Measurements from ENCODE around the gene COL23A1.
A peak's percentile ranks its signal among the peaks of the same experiment; 100 is the strongest.

The COL23A1 gene

DNA sequence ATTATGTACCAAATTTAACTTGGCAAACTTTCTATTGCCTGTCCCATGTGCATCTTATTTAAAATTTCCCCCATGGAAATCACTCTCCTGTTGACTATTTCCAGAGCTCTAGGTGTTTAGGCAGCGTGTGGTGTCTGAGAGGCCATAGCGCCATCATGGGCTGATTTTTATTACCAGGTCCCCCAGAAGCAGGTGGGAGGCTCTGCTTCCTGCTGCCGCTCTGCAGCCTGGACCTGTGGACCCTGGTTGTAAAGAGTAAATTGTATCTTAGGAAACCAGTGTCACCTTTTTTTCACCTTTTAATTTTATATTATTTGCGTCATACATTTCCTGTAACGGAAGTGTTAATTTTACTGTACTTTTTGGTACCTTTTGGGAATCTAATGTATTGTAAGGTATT, 379.5 kb downstream of the COL23A1 start:
- no peak overlapping the region for H3K27ac ChIP-seq (ENCODE audit: low read length)
- peaks cover 7% of the 10 kb centered on the region for H3K4me1 ChIP-seq (ENCODE audit: control insufficient read depth, low read depth, low read length)
- no peak overlapping the region for H3K9ac ChIP-seq (ENCODE audit: low read length)
- no peaks in the 10 kb centered on the region for H3K9me3 ChIP-seq (ENCODE audit: control insufficient read depth, low read depth, low read length)
- no peak overlapping the region for H3K4me3 ChIP-seq (ENCODE audit: low read length)
- H3K27me3 ChIP-seq (ENCODE audit: control insufficient read depth, insufficient read depth, low read length) = no peaks in the 10 kb centered on the region
- H3K36me3 ChIP-seq (ENCODE audit: control insufficient read depth, low read depth, low read length) = peaks cover 98% of the 10 kb centered on the region

DNA sequence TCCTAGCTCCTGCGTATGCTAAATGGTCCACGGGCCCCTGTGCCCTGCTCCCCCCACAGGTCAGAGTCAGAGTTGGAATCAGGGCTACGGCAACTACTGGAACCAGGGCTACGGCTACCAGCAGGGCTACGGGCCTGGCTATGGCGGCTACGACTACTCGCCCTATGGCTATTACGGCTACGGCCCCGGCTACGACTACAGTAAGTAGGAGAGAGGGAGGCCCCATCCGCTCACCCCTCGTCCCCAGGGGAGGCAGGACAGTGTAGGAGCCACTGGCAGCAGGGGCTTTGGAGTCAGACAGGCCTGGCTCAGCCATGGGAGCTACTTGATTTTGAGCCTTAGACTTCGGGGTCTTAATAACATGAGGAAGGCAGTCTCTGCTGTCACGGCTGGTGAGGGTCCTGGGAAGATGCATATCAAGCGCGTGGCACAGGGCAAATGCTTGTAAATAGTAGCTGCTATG, 380.1 kb downstream of the COL23A1 start:
- H3K4me1 ChIP-seq (ENCODE audit: control insufficient read depth, low read depth, low read length) = peaks cover 7% of the 10 kb centered on the region

DNA sequence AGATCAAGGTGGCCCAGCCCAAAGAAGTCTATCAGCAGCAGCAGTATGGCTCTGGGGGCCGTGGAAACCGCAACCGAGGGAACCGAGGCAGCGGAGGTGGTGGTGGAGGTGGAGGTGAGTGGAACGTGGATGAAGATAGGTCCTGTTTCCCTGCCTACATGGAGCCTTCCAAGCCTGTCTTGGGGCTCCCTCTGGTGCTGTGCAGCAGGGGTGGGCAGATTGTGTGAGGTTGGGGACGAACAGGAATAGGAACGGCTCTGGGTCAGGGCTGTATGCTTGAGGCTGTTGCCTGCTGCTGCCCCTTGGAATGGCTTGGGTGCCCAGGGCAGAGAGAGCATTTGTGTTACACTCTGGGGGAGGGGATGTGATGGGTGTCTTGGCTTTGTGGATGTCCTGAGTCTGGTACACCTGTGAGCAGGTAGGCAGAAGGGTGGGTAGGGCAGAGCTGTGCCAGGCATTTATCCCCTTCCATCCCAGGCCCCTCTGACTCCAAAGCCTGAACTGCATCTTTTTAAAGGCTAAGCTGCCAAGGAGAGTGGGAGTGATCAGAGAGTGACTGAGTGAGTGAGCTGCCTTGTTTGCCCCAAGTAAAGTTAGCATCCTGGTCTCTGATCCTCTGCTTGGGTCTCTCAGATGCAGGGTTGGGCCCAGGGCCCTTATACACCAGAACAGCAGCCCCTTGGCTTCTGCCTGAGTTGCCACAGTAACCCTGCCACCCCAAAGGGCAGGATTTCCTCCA, 380.7 kb downstream of the COL23A1 start:
- Histone ChIP-seq H3K4me1 (ENCODE audit: control insufficient read depth, low read depth, low read length) (peaks cover 7% of the 10 kb centered on the region), H3K9me3 (ENCODE audit: control insufficient read depth, low read depth, low read length) (no peaks in the 10 kb centered on the region), H3K36me3 (ENCODE audit: control insufficient read depth, low read depth, low read length) (peaks cover 92% of the 10 kb centered on the region), H3K9ac (ENCODE audit: low read length) (no peak overlapping the region), H3K4me3 (ENCODE audit: low read length) (no peak overlapping the region), H3K27ac (ENCODE audit: low read length) (no peak overlapping the region), H3K27me3 (ENCODE audit: control insufficient read depth, insufficient read depth, low read length) (no peaks in the 10 kb centered on the region)

More for the DNA sequence above, 380.1 kb downstream of the COL23A1 start:
- Histone ChIP-seq H3K36me3 (ENCODE audit: control insufficient read depth, low read depth, low read length) (peaks cover 98% of the 10 kb centered on the region), H3K27ac (ENCODE audit: low read length) (no peak overlapping the region), H3K4me3 (ENCODE audit: low read length) (no peak overlapping the region), H3K9ac (ENCODE audit: low read length) (no peak overlapping the region), H3K27me3 (ENCODE audit: control insufficient read depth, insufficient read depth, low read length) (no peaks in the 10 kb centered on the region), H3K9me3 (ENCODE audit: control insufficient read depth, low read depth, low read length) (no peaks in the 10 kb centered on the region)

DNA sequence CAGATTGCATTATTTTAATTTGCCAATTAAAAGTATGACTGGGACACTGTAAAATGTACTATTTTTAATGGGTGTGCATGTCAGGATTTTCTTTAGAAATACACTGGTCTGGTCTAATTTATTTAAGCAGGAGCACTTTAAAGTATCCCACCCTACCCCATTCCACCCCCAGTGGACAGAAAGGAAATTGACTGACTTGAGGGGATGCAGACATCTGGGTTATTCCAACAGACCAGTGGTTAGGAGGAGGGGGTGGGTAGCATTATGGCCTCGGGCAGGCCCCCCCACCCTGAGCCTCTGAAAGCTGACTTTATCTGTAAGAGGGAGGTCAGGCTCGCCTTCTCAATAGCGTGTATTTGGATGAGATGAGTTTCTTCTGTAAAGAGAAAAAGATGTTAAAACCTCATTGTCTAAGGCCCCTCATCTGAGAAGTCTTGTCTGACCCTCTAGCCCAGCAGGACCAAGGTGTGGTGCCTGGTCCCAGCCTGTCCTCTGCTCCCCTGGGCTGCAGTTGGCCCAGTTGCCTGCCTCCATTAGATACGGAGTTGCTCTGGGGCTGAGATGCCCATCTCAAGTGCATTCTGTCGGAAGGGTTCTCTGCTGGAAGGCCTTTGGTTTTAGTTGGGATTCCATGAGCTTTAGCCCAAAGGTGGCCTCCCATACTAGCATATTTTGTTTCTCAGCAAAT, 381.5 kb downstream of the COL23A1 start:
- Histone ChIP-seq H3K27me3 (ENCODE audit: control insufficient read depth, insufficient read depth, low read length) (no peaks in the 10 kb centered on the region), H3K9me3 (ENCODE audit: control insufficient read depth, low read depth, low read length) (no peaks in the 10 kb centered on the region), H3K36me3 (ENCODE audit: control insufficient read depth, low read depth, low read length) (peaks cover 84% of the 10 kb centered on the region), H3K4me3 (ENCODE audit: low read length) (no peak overlapping the region), H3K9ac (ENCODE audit: low read length) (no peak overlapping the region), H3K27ac (ENCODE audit: low read length) (no peak overlapping the region), H3K4me1 (ENCODE audit: control insufficient read depth, low read depth, low read length) (peaks cover 7% of the 10 kb centered on the region)

DNA sequence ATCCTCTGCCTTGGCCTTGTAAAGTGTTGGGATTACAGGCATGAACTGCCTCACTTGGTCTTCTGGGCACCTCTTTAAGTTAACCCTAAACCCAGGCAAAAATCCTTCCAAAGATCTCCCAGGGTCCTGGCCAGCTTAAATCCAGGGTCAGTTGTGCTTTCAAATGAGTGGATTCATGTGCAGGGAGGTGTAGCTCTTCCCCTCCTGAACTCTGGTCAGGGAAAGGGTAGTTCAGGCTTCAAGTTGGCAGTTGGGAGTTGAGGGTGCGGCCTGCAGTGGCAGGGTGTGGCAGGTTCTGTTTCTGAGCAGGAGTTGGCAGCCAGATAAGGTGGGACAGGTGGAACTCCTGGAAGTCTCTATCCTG, 382.3 kb downstream of the COL23A1 start:
- Histone ChIP-seq H3K4me3 (ENCODE audit: low read length) (no peak overlapping the region), H3K36me3 (ENCODE audit: control insufficient read depth, low read depth, low read length) (peaks cover 76% of the 10 kb centered on the region), H3K27ac (ENCODE audit: low read length) (no peak overlapping the region), H3K4me1 (ENCODE audit: control insufficient read depth, low read depth, low read length) (peaks cover 7% of the 10 kb centered on the region), H3K27me3 (ENCODE audit: control insufficient read depth, insufficient read depth, low read length) (no peaks in the 10 kb centered on the region), H3K9me3 (ENCODE audit: control insufficient read depth, low read depth, low read length) (no peaks in the 10 kb centered on the region), H3K9ac (ENCODE audit: low read length) (no peak overlapping the region)

DNA sequence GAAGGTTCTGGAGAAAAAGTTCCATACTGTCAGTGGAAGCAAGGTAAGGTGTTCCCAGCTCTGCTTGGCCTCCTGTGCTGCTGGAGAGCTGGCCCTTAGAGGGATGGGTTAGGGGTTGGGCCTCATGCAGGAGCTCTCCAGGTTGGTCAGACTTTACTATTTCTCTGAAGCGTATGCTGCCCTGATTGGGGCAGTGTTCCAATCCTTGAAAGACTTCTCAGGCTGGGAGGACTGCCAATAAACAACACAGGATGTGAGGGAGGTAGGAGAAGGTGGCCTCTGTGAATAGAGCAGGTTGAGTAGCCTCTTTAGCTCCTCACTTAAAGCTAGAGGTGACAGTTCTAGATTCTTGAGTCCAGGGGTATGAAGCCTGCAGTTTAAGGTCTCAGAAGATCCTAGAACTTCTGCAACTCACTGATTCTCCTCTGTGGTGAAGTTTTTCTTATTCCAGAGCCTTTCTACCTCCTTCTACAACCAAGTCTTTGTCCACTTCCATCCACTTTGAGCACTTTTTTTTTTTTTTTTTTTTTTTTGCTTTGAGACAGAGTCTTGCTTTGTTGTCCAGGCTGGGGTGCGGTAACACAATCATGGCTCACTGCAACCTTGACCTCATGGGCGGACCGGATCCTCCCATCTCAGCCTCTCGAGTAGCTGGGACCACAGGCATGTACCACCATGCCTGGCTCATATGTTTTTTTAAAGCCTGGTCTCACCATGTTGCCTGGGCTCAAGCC, 382.8 kb downstream of the COL23A1 start:
- Histone ChIP-seq H3K27ac (ENCODE audit: low read length) (no peak overlapping the region), H3K36me3 (ENCODE audit: control insufficient read depth, low read depth, low read length) (peaks cover 71% of the 10 kb centered on the region)

DNA sequence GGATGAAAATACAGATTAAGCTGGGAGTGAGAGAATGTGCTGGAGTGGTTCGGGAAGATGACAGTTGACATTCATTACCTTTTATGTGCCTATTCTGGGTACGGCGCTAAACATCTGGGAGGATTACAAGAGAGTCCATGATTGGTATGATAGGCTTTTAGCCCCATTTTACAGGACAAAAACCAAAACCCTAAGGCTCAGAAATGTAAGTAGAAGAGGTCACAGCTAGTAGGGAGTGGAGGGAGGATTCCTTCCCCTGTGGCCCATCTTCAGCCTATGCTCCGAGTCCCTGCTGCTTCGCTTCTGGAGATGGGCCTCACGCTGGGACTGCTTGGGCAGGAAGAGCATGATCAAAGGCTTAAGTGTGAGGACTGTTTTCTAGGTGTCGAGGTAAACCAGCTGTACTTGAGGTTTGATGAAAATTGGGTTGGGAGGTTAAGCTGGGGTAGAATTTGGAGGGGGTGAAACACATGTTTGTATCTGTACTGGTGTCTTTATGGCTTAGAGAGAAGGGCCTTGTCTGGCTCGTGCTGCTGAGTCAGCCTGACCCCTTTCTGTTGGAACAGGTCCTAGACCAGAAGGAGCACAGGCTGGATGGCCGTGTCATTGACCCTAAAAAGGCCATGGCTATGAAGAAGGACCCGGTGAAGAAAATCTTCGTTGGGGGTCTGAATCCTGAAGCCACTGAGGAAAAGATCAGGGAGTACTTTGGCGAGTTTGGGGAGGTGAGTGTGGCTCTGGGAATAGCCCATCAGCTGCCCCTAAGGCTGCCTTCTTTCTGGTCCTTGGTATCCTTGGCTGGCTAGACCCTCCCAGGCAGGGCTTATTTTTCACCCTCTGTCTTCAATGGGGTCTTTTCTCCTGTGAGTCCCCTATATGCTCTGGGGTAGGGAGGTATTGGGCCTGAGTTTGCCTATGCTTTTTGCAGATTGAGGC, 383.8 kb downstream of the COL23A1 start:
- H3K9me3 ChIP-seq (ENCODE audit: control insufficient read depth, low read depth, low read length) = no peaks in the 10 kb centered on the region
- H3K27me3 ChIP-seq (ENCODE audit: control insufficient read depth, insufficient read depth, low read length) = no peaks in the 10 kb centered on the region
- H3K36me3 ChIP-seq (ENCODE audit: control insufficient read depth, low read depth, low read length) = peaks cover 62% of the 10 kb centered on the region
- peaks cover 7% of the 10 kb centered on the region for H3K4me1 ChIP-seq (ENCODE audit: control insufficient read depth, low read depth, low read length)
- peak overlapping the region; percentile 100 for H3K4me3 ChIP-seq (ENCODE audit: low read length)
- H3K9ac ChIP-seq (ENCODE audit: low read length) = peak overlapping the region; percentile 93
- no peak overlapping the region for H3K27ac ChIP-seq (ENCODE audit: low read length)

More for the DNA sequence above, 382.8 kb downstream of the COL23A1 start:
- Histone ChIP-seq H3K4me1 (ENCODE audit: control insufficient read depth, low read depth, low read length) (peaks cover 7% of the 10 kb centered on the region), H3K4me3 (ENCODE audit: low read length) (peak overlapping the region; percentile 100), H3K9me3 (ENCODE audit: control insufficient read depth, low read depth, low read length) (no peaks in the 10 kb centered on the region), H3K9ac (ENCODE audit: low read length) (no peak overlapping the region), H3K27me3 (ENCODE audit: control insufficient read depth, insufficient read depth, low read length) (no peaks in the 10 kb centered on the region)

DNA sequence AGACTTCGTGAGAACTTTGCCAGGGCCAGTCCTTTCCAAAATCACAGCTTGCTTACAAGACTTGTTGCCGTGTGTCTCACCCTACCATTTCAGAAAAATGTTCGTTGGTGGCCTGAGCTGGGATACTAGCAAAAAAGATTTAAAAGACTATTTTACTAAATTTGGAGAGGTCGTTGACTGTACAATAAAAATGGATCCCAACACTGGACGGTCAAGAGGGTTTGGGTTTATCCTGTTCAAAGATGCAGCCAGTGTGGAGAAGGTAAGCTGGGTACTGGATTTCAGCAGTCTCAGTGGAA, 384.5 kb downstream of the COL23A1 start:
- Histone ChIP-seq H3K27me3 (ENCODE audit: control insufficient read depth, insufficient read depth, low read length) (no peaks in the 10 kb centered on the region), H3K27ac (ENCODE audit: low read length) (no peak overlapping the region), H3K36me3 (ENCODE audit: control insufficient read depth, low read depth, low read length) (peaks cover 54% of the 10 kb centered on the region), H3K9ac (ENCODE audit: low read length) (peak overlapping the region; percentile 93), H3K4me3 (ENCODE audit: low read length) (peak overlapping the region; percentile 100), H3K4me1 (ENCODE audit: control insufficient read depth, low read depth, low read length) (peaks cover 7% of the 10 kb centered on the region), H3K9me3 (ENCODE audit: control insufficient read depth, low read depth, low read length) (no peaks in the 10 kb centered on the region)

DNA sequence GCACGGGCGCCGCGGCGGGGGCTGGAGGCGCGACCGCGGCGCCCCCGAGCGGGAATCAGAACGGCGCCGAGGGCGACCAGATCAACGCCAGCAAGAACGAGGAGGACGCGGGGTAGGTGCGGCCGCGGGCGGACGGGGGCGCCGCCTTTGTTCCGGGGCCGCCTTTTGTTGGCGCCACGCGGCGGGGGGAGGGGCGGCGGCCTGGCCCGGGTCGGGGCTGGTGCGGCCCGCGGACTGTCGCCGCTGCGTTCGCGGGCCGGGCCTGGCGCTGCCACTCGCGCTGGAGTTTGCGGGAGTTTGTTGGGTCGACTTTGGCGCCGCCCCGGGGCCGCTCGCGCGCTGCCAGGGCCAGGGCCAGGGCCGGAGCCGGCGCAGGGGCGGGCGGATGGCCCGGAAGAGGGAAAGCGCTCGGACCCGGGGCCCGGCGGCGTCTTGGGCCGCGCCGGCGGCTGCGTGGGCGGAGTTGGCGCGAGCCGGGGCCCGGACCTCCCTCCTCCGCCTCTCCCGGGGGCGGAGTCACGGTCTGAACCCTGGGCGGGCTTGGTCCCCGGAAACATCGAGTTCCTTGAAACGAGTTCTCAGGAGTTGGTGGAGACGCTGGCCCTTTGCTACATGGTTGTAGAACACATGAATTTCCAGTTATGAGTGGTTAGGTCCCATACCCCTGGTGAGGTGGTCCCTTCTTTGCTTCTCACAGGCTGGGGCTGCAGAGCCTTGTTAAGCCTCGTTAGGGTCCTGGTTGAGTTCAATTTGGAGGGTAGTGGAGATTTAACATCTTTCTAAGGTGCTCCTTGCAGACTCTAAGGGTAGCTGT, 385.1 kb downstream of the COL23A1 start:
- Histone ChIP-seq H3K9me3 (ENCODE audit: control insufficient read depth, low read depth, low read length) (no peaks in the 10 kb centered on the region), H3K27me3 (ENCODE audit: control insufficient read depth, insufficient read depth, low read length) (no peaks in the 10 kb centered on the region), H3K4me3 (ENCODE audit: low read length) (peak overlapping the region; percentile 100), H3K9ac (ENCODE audit: low read length) (peak overlapping the region; percentile 93), H3K4me1 (ENCODE audit: control insufficient read depth, low read depth, low read length) (peaks cover 7% of the 10 kb centered on the region), H3K27ac (ENCODE audit: low read length) (peak overlapping the region; percentile 43), H3K36me3 (ENCODE audit: control insufficient read depth, low read depth, low read length) (peaks cover 49% of the 10 kb centered on the region)

DNA sequence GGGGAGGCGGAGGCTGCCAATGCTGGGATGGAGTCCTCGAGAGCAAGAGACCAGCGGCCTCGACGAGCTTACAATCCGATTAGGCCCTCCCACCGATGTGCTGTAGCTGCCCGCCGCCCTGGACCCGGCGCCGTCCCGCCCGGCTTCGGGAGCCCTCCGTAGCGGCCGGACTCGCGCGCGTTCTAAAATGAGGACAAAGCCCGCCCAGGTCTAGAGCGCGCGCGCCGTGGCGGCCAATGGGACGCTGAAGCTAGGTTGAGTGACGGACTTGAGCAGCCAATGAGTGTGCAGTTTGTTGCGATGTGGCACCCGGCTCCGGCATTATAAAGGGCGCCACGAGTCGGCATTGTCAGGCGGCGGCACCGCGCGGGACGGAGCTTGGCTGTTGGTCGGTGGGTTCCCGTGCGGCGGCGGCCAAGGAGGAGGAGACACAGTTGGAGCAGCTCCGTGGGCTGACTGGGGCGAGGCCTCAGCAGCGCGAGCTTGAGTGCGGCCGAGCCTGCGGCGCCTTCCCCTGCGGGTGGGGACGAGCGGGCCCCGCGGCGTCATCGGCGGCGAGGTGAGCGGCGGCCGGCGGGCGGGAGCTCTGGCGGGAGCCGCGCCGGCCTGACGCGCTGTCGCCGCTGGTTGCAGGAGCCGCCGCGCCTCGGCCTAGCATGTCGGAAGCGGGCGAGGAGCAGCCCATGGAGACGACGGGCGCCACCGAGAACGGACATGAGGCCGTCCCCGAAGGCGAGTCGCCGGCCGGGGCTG, 385.8 kb downstream of the COL23A1 start, which contains the start of gene HNRNPAB:
Gene HNRNPAB (plus strand): TSS at position 352 of the 753 bp plus-strand sequence. CDS start 305 bp downstream, at position 657.
- Histone ChIP-seq H3K4me1 (ENCODE audit: control insufficient read depth, low read depth, low read length) (peaks cover 7% of the 10 kb centered on the region), H3K27ac (ENCODE audit: low read length) (peak within 1 kb of the TSS; percentile 43), H3K36me3 (ENCODE audit: control insufficient read depth, low read depth, low read length) (peaks cover 41% of the 10 kb centered on the region), H3K4me3 (ENCODE audit: low read length) (peak within 1 kb of the TSS; percentile 100), H3K9me3 (ENCODE audit: control insufficient read depth, low read depth, low read length) (no peaks in the 10 kb centered on the region), H3K27me3 (ENCODE audit: control insufficient read depth, insufficient read depth, low read length) (no peaks in the 10 kb centered on the region), H3K9ac (ENCODE audit: low read length) (peak within 1 kb of the TSS; percentile 93)
